GM03348 (cell line): ENCODE measurements around the gene HERPUD1.
A peak's percentile ranks its signal among the peaks of the same experiment; 100 is the strongest.
"Not testable (repeated sequence)": the region's sequence is repeated elsewhere in the genome, so short reads cannot be mapped to it uniquely, and the experiment has no call there.

Experiments
- DNase-seq: peaks from one replicate; pipeline ENCODE4 v3.0.0; 2012; ENCODE audit warnings: low spot score

The HERPUD1 gene

DNA sequence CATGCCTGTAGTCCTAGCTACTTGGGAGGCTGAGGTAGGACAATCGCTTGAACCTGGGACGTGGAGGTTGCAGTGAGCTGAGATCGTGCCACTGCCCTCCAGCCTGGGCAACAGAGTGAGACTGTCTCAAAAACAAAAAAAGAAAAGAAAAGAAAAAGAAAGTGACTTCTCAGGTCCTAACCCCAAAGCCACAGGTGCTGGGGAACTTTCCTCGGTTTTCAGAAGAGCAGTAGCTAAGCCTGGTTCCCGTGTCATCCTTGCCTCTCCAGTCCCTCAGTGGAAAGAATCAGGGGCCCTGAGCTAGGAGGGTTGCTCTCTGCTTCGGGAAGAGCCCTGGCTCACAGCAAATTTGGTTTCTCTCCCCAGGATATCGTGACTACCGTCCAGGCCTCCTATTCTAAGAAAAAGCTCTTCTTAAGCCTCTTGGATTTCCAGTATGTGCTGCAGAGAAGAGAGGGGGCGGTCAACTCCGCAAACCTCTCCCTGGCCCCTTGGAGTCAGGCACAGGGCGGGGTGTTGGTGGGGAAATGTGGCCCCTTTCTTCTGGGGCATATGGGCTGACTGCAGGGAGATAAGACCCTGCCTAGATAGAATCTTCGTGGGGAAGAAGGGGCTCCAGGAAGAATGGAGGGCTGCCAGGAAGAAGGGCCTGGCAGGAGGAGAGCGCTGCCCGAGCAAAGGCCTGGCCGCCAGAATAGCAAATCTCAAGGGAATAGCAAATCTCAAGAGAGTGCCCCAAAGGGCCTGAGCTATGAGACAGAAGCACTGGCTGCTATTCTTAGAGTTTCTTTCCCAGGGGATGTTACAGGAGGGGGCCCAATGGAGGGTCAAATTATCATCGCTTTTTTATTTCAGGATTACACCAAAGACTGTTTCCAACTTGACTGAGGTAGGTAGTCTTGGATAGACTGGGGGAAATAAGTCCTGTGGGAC lies 49.1 kb downstream of the HERPUD1 start:
- no peak for DNase-seq

DNA sequence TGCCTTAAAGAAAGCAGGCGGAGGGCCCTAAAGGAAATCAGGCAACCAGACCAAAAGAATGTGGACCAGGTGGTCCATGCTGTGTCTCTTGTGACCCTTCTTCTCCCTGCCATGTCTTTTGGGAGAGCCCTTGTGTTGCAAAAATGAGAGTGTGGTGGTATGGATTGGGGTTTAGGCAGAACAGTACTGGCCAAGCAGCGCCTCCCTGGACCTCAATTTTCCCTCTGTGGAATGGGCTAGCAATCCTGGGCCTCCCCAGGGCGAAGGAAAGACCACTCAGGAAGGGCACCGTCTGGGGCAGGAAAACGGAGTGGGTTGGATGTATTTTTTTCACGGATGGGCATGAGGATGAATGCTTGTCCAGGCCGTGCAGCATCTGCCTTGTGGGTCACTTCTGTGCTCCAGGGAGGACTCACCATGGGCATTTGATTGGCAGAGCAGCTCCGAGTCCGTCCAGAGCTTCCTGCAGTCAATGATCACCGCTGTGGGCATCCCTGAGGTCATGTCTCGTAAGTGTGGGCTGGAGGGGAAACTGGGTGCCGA lies 49.9 kb downstream of the HERPUD1 start:
- no peak for DNase-seq

DNA sequence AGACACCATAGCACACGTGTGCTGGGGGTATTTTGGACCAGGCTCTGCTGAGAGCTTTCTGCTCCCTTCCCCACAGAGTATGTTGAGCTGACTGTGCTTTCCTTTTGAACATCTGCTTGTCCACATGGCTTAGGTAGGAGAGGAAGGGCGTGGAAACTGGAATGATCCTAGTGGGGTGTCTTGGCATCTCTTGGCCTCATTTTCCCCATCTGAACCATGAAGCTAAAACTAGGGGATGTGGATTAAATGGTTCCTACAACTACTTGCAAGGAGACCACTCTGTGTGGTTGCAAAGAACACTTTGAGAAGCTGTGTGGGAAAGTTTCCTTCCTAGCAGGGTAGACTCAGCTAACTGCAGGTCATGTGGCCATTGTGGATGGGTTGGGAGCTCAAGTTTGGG lies 50.8 kb downstream of the HERPUD1 start:
- DNase-seq = no peak

DNA sequence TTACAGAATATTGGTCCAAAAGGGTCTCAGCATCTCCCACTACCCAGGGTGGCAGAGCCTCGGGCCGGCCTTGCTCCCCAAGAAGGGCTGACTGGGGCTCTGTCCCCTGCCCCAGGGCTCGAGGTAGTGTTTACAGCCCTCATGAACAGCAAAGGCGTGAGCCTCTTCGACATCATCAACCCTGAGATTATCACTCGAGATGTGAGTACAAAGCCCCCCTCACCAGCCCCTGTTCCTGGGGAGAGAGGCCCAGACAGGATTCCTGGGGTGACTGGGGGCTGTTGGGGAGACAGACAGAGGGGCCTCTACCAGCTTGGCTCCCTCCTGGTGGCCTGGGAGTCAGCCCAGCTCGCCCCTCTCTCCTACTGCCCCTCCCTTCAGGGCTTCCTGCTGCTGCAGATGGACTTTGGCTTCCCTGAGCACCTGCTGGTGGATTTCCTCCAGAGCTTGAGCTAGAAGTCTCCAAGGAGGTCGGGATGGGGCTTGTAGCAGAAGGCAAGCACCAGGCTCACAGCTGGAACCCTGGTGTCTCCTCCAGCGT lies 51.3 kb downstream of the HERPUD1 start:
- no peak for DNase-seq

DNA sequence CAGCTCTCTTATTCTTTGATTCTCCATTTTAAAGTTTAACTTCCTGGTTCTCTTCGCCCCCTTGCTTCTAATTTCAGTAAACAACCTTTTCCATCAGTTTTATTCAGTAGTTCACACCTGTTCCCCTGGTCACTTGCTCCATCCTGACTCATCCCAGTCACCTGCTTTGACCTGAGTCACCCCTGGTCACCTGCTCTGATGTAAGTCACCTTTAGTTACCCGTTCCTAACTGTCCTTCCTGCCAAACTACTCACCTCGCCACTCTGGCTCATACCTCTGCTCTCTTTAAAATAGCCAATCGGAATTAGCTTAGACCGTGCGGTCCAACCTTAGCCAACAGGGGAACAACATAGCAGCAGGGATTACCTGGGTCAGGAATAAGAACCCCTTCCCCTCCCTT lies 52.7 kb downstream of the HERPUD1 start:
- DNase-seq = no peak

DNA sequence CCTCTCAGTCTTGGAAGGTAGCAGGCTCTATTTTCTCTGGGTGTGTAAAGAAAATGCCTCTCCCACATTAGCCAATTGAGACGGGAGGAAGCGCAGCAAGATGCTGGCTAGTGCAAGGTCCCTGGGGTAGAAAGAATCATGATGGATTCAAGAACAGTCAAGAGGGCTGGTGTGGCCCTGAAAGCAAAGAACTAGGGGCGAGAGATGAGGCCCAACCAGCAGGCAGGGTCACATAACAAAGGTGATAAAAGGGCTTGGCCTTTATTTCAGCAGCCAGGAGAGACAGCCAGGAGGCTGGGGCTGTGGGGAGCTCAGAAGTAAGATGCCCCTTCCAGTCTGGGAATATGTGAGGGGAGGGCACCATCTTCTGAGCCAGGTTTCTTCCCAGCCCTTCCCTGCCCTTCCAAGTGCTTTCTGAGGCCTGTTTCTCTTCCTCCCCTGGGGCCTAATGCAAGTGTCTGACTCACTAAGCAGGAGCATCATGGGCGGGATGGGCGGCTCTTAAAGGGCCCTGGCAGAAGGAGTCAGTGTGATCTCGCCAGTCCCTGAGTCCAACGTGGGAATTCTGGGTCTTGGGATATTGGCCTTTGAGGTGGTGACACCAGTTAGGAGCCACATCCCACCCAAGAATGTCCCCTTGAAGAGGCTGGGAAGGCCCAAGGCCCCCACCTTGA lies 53.5 kb downstream of the HERPUD1 start:
- peak; percentile 94 for DNase-seq

DNA sequence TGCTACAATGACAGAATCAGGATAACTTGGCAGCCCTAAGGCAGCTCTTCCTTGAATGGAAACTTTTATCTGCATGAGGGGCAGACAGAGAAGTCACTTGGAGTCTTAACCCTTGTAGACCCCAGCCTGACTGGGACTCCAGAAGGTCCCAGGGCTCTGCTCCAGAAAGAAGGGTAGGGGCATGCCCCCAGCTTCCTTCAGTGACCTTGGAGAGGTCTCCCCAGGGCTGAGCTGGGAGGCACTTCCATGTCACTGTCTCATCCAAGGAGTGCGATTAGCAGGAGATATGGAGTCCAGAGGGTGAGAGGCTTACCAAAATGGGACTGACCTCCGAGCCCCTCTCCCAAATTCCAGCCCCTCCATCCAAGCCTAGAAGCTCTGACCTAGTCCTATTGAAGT lies 54.0 kb downstream of the HERPUD1 start:
- DNase-seq = no peak

DNA sequence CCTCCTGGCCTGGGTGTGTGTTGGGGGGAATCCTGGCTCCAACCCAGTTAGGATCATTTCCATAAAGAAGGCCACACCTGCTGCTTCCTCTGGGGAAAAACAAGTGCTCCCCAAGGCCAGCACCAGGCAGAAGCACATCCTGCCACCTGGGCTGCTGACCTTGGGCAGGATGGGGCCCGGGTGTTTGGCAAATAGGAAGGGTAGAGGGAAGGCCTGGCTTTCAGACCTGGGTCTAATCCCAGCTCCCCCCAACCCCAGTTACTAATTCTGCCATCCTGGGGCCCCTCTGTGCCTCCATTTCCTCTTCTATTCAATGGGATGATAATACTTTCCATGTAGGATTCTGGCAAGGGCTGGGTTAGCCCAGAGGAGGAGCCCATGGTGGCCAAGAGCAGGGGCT lies 54.4 kb downstream of the HERPUD1 start:
- no peak for DNase-seq

DNA sequence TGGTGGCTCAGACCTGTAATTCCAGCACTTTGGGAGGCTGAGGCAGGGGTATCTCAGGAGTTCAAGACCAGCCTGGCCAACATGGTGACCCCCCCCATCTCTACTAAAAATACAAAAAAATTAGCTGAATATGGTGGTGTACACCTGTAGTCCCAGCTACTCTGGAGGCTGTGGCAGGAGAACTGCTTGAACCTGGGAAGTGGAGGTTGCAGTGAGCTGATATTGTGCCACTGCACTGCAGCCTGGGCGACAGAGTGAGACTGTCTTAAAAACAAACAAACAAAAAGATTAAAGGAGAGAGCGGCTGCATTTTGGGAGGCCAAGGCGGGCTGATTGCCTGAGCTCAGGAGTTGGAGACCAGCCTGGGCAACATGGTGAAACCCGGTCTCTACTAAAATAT lies 55.0 kb downstream of the HERPUD1 start:
- DNase-seq = not testable (repeated sequence)

DNA sequence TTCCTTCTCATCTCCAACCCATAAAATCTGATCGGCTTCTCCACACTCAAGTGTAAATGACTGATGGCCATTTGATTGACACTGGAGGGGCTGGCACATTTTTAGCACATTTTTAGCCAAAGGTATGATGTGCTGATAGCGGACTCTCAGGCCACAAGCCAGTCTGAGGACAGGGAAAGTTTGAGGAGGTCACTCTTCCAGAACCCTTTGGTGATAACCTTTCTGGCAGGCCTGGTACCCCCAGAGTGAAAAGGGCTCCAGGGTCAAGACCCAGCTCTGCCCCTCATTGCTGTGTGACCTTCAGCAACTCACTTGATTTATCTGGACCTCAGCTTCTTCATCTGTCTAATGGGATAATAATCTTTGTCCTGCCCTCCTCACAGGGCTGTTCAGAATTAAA lies 55.8 kb downstream of the HERPUD1 start:
- DNase-seq = no peak

DNA sequence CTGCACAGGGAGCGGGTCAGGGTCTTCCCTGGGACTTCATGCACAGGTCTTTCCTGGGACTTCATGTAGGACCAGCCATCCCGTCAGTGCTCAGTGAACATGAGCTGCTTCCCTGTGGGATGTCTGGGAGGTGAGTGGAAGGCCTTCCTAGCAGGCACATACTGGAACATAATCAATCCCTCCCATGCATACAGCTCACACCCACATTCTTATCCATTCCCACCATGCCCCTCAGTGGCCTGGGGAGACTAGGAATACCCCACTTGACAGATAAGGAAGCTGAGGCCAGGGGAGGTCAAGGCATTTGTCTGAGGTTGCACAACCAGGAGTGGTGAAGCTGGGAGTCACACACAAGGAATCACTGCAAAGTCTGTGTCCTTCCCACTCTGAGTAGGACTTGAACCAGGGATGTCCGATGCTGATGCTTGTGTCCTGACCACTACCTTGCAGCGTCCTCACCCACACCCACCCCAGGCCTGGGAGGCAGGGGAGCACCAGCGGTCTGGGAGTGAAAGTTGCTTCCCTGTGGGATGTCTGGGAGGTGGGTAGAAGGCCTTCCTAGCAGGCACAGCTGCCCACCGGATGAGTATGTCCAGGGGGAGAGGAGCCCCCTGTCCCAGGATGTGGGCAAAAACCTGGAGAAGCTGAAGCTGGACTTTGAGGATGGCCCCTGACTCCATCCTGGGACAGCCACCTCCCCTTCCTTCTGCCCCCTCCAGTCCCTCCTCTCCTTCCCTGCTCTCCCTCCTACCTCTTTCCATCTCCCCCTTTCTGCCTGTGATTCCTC lies 56.4 kb downstream of the HERPUD1 start:
- peak; percentile 55 for DNase-seq

DNA sequence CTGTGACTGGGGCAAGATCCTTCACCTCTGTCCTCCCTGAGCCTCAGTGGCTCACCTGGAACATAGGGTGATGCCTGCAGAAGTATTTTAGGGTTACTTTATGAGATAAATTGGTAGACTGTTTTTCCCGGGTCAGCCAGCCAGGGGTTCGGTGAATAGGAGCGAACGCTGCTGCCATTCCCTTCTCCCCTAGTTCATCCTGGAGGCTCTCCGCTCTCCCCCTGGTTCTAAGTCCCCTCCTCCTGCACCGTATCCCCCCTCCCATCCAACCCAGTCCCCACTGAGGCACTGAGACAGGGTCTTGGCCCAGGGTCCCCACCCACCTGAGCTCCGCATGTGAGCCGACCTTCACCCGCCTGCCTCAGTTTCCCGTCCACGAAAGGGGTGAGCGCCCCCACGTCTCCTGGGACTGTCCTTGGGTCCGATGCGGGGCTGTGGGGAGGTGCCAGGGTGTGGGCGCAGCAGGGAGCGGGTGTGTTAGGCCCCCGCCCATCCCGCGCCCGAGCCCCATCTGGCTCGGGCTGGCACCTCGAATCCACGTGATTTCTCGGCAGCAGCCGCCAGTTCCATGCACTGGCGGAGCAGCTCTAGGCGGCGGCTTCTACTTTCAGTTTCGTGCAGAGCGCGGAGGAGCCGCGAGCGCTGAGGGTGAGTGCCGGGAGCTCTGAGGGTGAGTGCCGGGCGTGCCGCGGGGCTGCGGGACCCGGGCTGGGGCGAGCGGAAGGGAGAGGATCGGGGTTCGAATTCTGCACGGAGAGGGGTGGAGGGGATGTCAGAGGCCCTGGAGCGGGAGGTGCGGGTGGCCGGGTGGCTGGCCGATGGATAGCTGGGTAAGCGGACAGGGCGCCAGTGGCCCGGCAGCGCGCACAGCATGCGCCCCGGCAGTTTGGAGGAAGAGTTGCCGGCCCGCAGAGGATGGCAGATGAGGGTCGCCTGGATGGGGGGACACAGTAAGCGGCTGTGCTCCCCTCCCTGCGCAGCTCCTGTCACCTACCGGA lies 57.3 kb downstream of the HERPUD1 start, which contains the start of gene NLRC5:
NLRC5 (plus strand) TSS at position 610 of the 998 bp plus-strand sequence. CDS start 31,156 bp downstream, outside the sequence.
- DNase-seq = peak; percentile 94

DNA sequence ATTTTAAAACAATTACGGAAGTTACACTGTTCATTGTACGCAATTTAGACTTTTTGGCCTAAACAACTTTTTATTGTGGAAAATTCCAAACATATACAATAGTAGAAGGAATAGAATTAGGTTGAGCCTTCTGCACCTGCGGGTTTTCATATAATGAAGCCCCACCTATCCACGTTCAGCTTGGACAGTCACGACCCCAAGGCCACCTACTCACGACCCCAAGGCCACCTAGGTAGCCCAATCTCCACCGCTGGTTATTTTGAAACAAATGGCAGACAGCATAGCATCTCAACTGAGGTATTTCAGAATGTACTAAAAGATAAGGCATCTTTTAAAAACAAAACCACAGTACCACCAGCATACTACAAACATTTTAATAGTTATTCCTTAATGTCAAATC lies 58.0 kb downstream of the HERPUD1 start:
- DNase-seq = no peak

DNA sequence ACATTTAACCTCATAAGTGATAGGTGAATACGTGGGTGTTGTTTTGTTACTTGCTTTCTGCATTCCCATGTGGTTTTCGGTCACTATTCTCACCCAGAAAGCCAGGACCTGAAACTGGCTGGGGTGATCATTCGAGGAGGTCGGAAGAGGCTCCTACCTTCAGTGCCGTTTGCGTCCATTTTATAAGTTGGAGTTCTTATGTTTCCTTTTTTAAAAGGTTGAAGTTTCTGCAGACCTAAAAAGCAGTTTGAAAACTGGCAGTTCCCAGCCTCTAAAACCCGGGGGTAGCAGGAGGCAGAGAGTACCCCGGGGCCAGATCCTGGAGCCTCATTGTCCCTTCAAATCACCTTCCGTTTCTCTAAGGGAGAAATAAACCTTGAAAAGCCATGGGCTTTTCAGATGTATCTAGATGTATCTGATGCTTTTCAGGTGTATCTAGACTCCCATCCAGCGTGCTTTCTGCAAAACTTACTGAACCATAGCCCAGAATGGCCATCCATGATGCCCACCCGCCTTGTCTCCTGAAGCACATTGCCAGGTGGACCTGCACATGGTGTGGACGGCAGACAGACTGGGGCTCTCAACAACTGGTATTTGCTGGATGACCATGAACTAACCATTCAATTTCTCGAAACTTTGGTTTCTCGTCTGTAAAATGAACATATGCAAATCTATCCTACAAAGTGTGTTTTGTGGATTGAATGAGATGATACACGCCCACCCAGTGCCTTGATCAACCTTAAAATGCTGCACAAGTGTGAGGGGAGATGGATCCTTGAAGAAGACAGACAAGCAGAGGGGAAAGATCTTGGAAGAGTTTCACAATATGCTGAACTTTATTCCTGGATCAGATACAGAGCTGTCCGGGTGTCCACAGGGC lies 58.7 kb downstream of the HERPUD1 start:
- DNase-seq = no peak

DNA sequence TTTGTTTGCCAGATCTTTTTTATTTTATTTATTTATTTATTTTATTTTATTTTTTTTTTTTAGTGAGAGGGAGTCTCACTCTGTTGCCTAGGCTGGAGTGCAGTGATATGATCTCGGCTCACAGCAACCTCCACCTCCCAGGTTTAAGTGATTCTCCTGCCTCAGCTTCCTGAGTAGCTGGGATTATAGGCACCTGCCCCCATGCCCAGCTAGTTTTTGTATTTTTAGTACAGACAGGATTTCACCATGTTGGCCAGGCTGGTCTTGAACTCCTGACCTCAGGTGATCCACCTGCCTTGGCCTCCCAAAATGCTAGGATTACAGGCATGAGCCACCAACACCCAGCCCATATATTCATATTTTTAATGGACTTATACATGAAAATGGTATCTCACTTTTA lies 60.5 kb downstream of the HERPUD1 start:
- DNase-seq = not testable (repeated sequence)

DNA sequence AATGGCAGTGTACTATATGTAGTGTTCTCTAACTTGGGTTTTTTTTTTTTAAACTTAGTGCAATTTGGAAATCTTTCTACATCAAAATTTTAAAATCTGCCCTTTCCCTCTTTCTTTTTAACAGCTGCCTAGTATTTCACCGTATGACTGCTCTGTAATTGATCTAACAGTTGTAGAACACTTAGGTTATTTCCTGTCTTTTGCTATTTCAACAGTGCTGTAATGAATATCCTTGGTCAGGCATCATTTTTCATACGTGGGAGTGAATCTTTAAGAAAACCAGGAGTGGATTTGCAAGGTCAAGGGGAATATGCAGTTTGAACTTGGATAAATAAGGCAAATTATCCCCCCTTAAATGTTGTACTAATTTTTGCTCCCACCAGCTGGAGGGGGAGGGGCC lies 61.3 kb downstream of the HERPUD1 start:
- DNase-seq = no peak

DNA sequence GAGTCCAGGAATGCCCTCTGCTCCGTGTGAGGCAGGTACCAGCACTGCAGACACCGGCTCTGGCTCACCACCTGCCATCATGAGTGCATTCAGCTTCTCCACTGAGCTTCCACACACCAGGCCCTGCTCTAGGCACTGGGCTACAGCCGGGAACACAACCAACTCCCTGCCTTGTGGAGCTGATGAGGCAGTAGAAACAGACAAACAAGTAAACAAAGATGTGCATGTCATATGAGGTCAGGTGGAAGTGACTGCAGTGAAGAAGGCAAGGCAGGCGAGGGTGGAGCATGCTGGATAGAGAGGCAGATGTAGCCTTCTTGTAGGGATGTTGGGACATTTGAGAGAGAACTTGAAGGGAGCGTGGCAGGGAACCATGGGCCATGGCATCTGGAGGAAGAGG lies 62.4 kb downstream of the HERPUD1 start:
- DNase-seq = no peak
